K562 (cell line): Measurements from ENCODE around the gene SLC26A11. TPM values are rescaled to one million over a fixed set of nuclear protein-coding genes. Genes with fewer than 3 reads are reported as not detected.

Experiments
- ATAC-seq: fragments of 200-7000 bp; cut with Tn5 transposase; 3 replicates; pipeline ENCODE4 v1.9.1; 2020; ENCODE audit warnings: moderate library complexity
- BruUV-seq: library from RNA; stranded (reverse); fragments of 400-500 nt; replicated peaks from 2 replicates; lab custom pipeline; 2021; lab: Mats Ljungman, UMichigan
- CTCF ChIA-PET: fragments of 300-600 bp; formaldehyde crosslinking; extraction: SDS; loops from one replicate; lab custom pipeline; 2021; ENCODE audit warnings: low intra/inter-chr PET ratio; lab: Yijun Ruan, JAX
- POLR2A ChIA-PET: fragments of 300-600, 350-650 bp; sonication (Branson Sonifier 250); formaldehyde crosslinking; extraction: SDS; loops from one replicate; lab custom pipeline; 2021; ENCODE audit warnings: antibody characterized with exemption, inconsistent platforms; lab: Yijun Ruan, JAX
- DNase-seq, 4 experiments: peaks; one replicate each; pipeline versions ENCODE4 v3.0.0 to v3.0.0-alpha.2; 2011 to 2018; ENCODE audit warnings: low spot score in 3 of 4, mixed read lengths in 3 of 4; ENCODE audit errors: extremely low read depth in 1 of 4
- FAIRE-seq: peaks from 2 replicates; lab custom pipeline; 2011; peaks lifted over from hg19 to GRCh38; lab: Jason Lieb, UNC
- H2AFZ ChIP-seq: 2 replicates; pipeline ENCODE4 v1.6.0; 2011; ENCODE audit warnings: low read depth, low read length, control low read depth, inconsistent platforms
- H3K27ac ChIP-seq: fragments of 200-600 bp; 3 replicates; pipeline ENCODE4 v1.8.0; 2011; ENCODE audit warnings: low read depth, mild to moderate bottlenecking, control low read depth, inconsistent platforms, low read length, moderate library complexity, mixed read lengths; ENCODE audit errors: extremely low read depth
- H3K27me3 ChIP-seq, 2 experiments: fragments of 300-600 bp in 1 of 2; 2 replicates in 1 of 2; 3 replicates in 1 of 2; pipeline versions ENCODE4 v1.6.0 to v1.8.0; 2011; ENCODE audit warnings: inconsistent platforms in 2 of 2, low read length in 2 of 2, mild to moderate bottlenecking in 1 of 2, mixed read lengths in 1 of 2, moderate library complexity in 1 of 2; ENCODE audit not compliant: control insufficient read depth in 2 of 2, insufficient read depth in 2 of 2
- H3K36me3 ChIP-seq: fragments of 300-600 bp; 3 replicates; pipeline ENCODE4 v1.8.0; 2011; ENCODE audit warnings: mild to moderate bottlenecking, low read length, inconsistent platforms; ENCODE audit not compliant: control insufficient read depth, insufficient read depth
- H3K4me1 ChIP-seq, 2 experiments: fragments of 200-600 bp in 1 of 2; replicated peaks in 1 of 2; 2 replicates in 1 of 2; 3 replicates in 1 of 2; pipeline versions ENCODE4 v1.5.1 to v1.8.0; 2011; ENCODE audit warnings: inconsistent platforms in 2 of 2, low read length in 2 of 2, mild to moderate bottlenecking in 1 of 2, mixed read lengths in 1 of 2, moderate library complexity in 1 of 2; ENCODE audit not compliant: control insufficient read depth in 2 of 2, insufficient read depth in 2 of 2
- H3K4me2 ChIP-seq: 2 replicates; pipeline ENCODE4 v1.6.1; 2011; ENCODE audit warnings: low read length, control low read depth, inconsistent platforms, mixed read lengths; ENCODE audit not compliant: insufficient read depth
- H3K4me3 ChIP-seq: fragments of 200-600 bp; sonication (generic), shearing (Covaris generic); 2 replicates; pipeline ENCODE4 v1.5.1; 2016; ENCODE audit warnings: control low read depth, inconsistent platforms
- H3K79me2 ChIP-seq: fragments of 200-600 bp; 3 replicates; pipeline ENCODE4 v1.8.0; 2011; ENCODE audit warnings: low read length, inconsistent platforms; ENCODE audit not compliant: control insufficient read depth, insufficient read depth
- H3K9ac ChIP-seq, 2 experiments: 2 replicates each; pipeline versions ENCODE4 v1.6.0 to v1.6.1; 2011; ENCODE audit warnings: low read depth in 2 of 2, low read length in 2 of 2, control low read depth in 1 of 2, inconsistent platforms in 1 of 2, mild to moderate bottlenecking in 1 of 2, mixed read lengths in 1 of 2; ENCODE audit not compliant: insufficient read depth in 1 of 2
- H3K9me1 ChIP-seq: one replicate; pipeline ENCODE4 v1.6.0; 2011; ENCODE audit warnings: inconsistent platforms, mild to moderate bottlenecking, low read length, moderate library complexity; ENCODE audit not compliant: control insufficient read depth, insufficient read depth
- H3K9me3 ChIP-seq: replicated peaks from 2 replicates; pipeline ENCODE4 v1.5.1; 2011; ENCODE audit warnings: low read depth, low read length, inconsistent platforms; ENCODE audit not compliant: control insufficient read depth, insufficient read depth
- H4K20me1 ChIP-seq: replicated peaks from 2 replicates; pipeline ENCODE4 v1.6.1; 2011; ENCODE audit warnings: low read length, inconsistent platforms, mixed read lengths; ENCODE audit not compliant: control insufficient read depth, insufficient read depth
- HDAC1 ChIP-seq, 2 experiments: fragments of 450-650 bp; IDR thresholded peaks; 2 replicates each; pipeline ENCODE4 v1.6.1; 2016 to 2017; ENCODE audit warnings: inconsistent platforms in 1 of 2, mild to moderate bottlenecking in 1 of 2, moderate library complexity in 1 of 2
- HMBOX1 ChIP-seq: sonication (generic); IDR thresholded peaks from 2 replicates; pipeline ENCODE4 v1.6.1; 2016
- HNRNPL ChIP-seq: fragments of 200-400 bp; formaldehyde crosslinking; IDR thresholded peaks from 2 replicates; pipeline ENCODE4 v1.6.1; 2017; ENCODE audit warnings: low read depth, mild to moderate bottlenecking, low read length
- TARDBP ChIP-seq: fragments of 450-650 bp; IDR thresholded peaks from 2 replicates; pipeline ENCODE4 v1.6.1; 2016
- THRB ChIP-seq: fragments of 450-650 bp; formaldehyde crosslinking; conservative IDR thresholded peaks from 2 replicates; pipeline ENCODE4 v1.4.0; 2022; ENCODE audit warnings: mild to moderate bottlenecking, missing genetic modification characterization
- ZFPM2 ChIP-seq: fragments of 250-450 bp; sonication (Bioruptor Pico); IDR thresholded peaks from 2 replicates; pipeline ENCODE4 v1.5.1; 2022; ENCODE audit warnings: mild to moderate bottlenecking
- ZNF311 ChIP-seq: fragments of 250-450 bp; sonication (Bioruptor Pico); IDR thresholded peaks from 2 replicates; pipeline ENCODE4 v1.4.0; 2020; ENCODE audit warnings: mild to moderate bottlenecking, moderate library complexity
- ZNF740 ChIP-seq, 3 experiments: fragments of 200-800 bp in 1 of 3; sonication (Bioruptor generic) in 1 of 3; sonication (generic) in 1 of 3; formaldehyde crosslinking in 1 of 3; IDR thresholded peaks; 2 replicates each; pipeline versions ENCODE4 v1.6.1 to v1.8.0; 2016 to 2022; ENCODE audit warnings: mild to moderate bottlenecking in 2 of 3, missing compliant biosample characterization in 2 of 3, missing genetic modification characterization in 2 of 3, missing genetic modification reagents in 1 of 3
- WGBS: fragments of 100-300 bp; shearing (Covaris generic); methylation state at CpG from one replicate; pipeline ENCODE4 v1.1.6; 2016; ENCODE audit warnings: low coverage, mixed read lengths; ENCODE audit not compliant: insufficient coverage; ENCODE audit errors: missing lambda C conversion rate; 5-methylcytosine and 5-hydroxymethylcytosine counted together
- in situ Hi-C: fragments of 300-500 bp; cut with MboI; formaldehyde crosslinking; loops from 4 replicates; pipeline ENCODE4 v1.15.0; 2018; ENCODE audit warnings: inconsistent platforms, mixed read lengths
- intact Hi-C: fragments of 100-400 bp; cut with micrococcal nuclease; formaldehyde crosslinking; loops from 2 replicates; pipeline ENCODE4 v1.14.2; 2022
- polyA plus RNA-seq, 8 experiments: library from polyadenylated mRNA; depleted of rRNA in 4 of 8; stranded (reverse) in 5 of 8; unstranded in 3 of 8; fragments of >200 nt; fragmentation: Nextera tagmentation in 2 of 8; fragmentation: Illumina TruSeq in 1 of 8; extraction: Ambion mirVana in 2 of 8; extraction: Trizol in 1 of 8; gene quantifications; 2 replicates each; pipeline versions ENCODE4 v1.2.1 to v1.2.3, GENCODE V29; 2011 to 2014; ENCODE audit warnings: inconsistent platforms in 1 of 8, missing spikeins in 1 of 8
- total RNA-seq, 7 experiments: library from RNA; depleted of rRNA in 6 of 7; stranded (reverse); fragments of >200 nt in 6 of 7; fragmentation: Illumina TruSeq in 2 of 7; extraction: Trizol in 2 of 7; gene quantifications; 2 replicates each; pipeline versions ENCODE4 v1.2.1 to v1.2.3, GENCODE V29; 2011 to 2021; ENCODE audit warnings: low replicate concordance in 1 of 7
- TF ChIP-seq, protein P1 (sequence below): fragments of 450-650 bp; formaldehyde crosslinking; IDR thresholded peaks from 2 replicates; pipeline ENCODE4 v1.4.0; 2022; ENCODE audit warnings: missing genetic modification characterization

Gene SLC26A11
- total and polyA plus RNA-seq, 9 of the 15 experiments (the other 6 are each of a cell fraction or from before 2014, with no cell fraction given): 0.06 to 3.1 (median 1.2) TPM; not detected in 1

DNA sequence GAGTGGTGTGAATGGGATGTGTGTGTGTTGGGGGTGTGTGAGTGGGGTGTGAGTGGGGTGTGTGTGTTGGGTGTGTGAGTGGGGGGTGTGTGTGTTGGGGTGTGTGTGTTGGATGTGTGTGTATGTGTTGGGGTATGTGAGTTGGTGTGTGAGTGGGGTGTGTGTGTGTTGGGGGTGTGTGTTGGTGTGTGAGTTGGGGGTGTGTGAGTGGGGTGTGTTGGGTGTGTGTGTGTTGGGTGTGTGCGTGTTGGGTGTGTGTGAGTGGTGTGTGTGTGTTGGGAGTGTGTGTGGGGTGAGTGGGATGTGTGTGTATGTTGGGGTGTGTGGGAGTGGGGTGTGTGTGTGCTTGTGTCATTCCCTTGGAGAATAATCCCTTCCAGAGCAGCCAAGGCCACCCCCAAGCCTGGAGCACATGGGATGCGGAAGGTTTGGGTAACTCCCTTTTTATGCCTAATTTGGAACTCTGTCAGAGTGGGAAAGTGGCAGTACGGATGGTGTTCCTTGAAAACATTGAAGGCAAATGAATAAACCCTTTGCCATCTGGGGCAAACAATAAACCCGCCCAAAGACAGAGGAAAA lies 54.7 kb downstream of the SLC26A11 start:
- H3K79me2 ChIP-seq: no peaks in the 10 kb centered on the region; the same call in 2 of the 3 replicates
- no peaks in the 10 kb centered on the region for H4K20me1 ChIP-seq
- ChIA-PET CTCF (no interaction called here), POLR2A (interaction anchor here (0.6 kb wide), 1 partner anchor 483 kb away, joined by 3 read pairs; no protein-coding TSS in a partner anchor)
- H3K36me3 ChIP-seq: peaks cover 2% of the 10 kb centered on the region; the same call in 1 of the 3 replicates
- H3K4me1 ChIP-seq: peaks cover 0 to 18% of the 10 kb centered on the region in 2 experiments; a peak in 2 of 5 replicates
- intact Hi-C loops (no loop called here), in situ Hi-C loops (no loop called here)
- 84% methylated on average over 4 of the region's 4 CpGs for WGBS
- H2AFZ ChIP-seq: no peak overlapping the region
- H3K4me2 ChIP-seq: no peak overlapping the region
- FAIRE-seq: peak; percentile 65
- no peak for DNase-seq
- no peaks in the 10 kb centered on the region for H3K9me1 ChIP-seq
- peak overlapping the region; percentile 51; the same call in 1 of the 3 replicates for H3K27ac ChIP-seq
- no peak overlapping the region for H3K9ac ChIP-seq
- no peak overlapping the region for H3K4me3 ChIP-seq
- no TSS peak for BruUV-seq
- no peak for ATAC-seq
- peak in 1 of 2 experiments; percentile 47; a peak in 1 of 4 replicates for TF ChIP-seq HDAC1 (IDR thresholded peaks at IDR 0.05)
- TF ChIP-seq, protein P1, sequence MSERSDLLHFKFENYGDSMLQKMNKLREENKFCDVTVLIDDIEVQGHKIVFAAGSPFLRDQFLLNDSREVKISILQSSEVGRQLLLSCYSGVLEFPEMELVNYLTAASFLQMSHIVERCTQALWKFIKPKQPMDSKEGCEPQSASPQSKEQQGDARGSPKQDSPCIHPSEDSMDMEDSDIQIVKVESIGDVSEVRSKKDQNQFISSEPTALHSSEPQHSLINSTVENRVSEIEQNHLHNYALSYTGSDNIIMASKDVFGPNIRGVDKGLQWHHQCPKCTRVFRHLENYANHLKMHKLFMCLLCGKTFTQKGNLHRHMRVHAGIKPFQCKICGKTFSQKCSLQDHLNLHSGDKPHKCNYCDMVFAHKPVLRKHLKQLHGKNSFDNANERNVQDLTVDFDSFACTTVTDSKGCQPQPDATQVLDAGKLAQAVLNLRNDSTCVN (CRISPR knock-in tag): 0 out of 2 replicates have a peak, but pooled peaks have one; percentile 13
- TF ChIP-seq ZNF311 (CRISPR knock-in tag): no peak
- TF ChIP-seq THRB (CRISPR knock-in tag): peak; percentile 53; the same call in 1 of the 2 replicates
- TF ChIP-seq HMBOX1: no peak
- peak; percentile 62; the same call in 1 of the 2 replicates for TF ChIP-seq ZNF740 (CRISPR knock-in tag; IDR thresholded peaks at IDR 0.05)
- TF ChIP-seq ZNF740 (tag; IDR thresholded peaks at IDR 0.05): no peak
- TF ChIP-seq ZFPM2: no peak
- TF ChIP-seq HNRNPL: 0 out of 2 replicates have a peak, but pooled peaks have one; percentile 22
- TF ChIP-seq TARDBP: no peak
- H3K9me3 ChIP-seq: no peaks in the 10 kb centered on the region
- H3K27me3 ChIP-seq: no peaks in the 10 kb centered on the region
